ENCODE data around the gene GSPT1. TPM values are rescaled to one million over a fixed set of nuclear protein-coding genes. Genes with fewer than 3 reads are reported as not detected.

Gene GSPT1
- total and polyA plus RNA-seq, 2 donors (not counting 1 experiment from before 2014, with no cell fraction given): 20.6 to 72.6 TPM

GRCh38 chr16:11957591-11958395 is 42.0 kb upstream of the GSPT1 start:
- Histone ChIP-seq H3K9ac (ENCODE audit: low read length) (no peak overlapping the region), H3K4me1 (ENCODE audit: control insufficient read depth in 2 of 2, insufficient read depth in 2 of 2, low read length in 2 of 2) (peaks cover 20 to 30% of the 10 kb centered on the region in 2 donors), H3K9me3 (ENCODE audit: control extremely low read depth in 1 of 3, control insufficient read depth in 2 of 3, insufficient read depth in 1 of 3, low read length in 2 of 3) (no peaks in the 10 kb centered on the region), H3K79me2 (ENCODE audit: control insufficient read depth, insufficient read depth, low read length) (peaks cover 27% of the 10 kb centered on the region), H4K20me1 (ENCODE audit: control insufficient read depth, insufficient read depth, low read length, poor library complexity, severe bottlenecking) (no peaks in the 10 kb centered on the region), H3K4me2 (replicated peaks; ENCODE audit: low read depth, low read length, poor library complexity, severe bottlenecking) (no peak overlapping the region), H3K27me3 (replicated peaks in 1 of 4; ENCODE audit: control extremely low read depth in 1 of 4, control insufficient read depth in 3 of 4, insufficient read depth in 4 of 4, low read length in 3 of 4) (no peaks in the 10 kb centered on the region), H3K4me3 (ENCODE audit: control extremely low read depth in 1 of 5, extremely low read depth in 1 of 5, insufficient read depth in 1 of 5, low read depth in 2 of 5, low read length in 4 of 5) (no peak overlapping the region), H3K36me3 (replicated peaks in 1 of 2; ENCODE audit: control extremely low read depth in 1 of 2, control insufficient read depth in 1 of 2, extremely low read depth in 1 of 2, insufficient read depth in 2 of 2, low read length in 1 of 2) (no peaks in the 10 kb centered on the region), H3K27ac (ENCODE audit: low read length in 2 of 2) (no peak overlapping the region), H2AFZ (ENCODE audit: insufficient read depth, low read depth, low read length, poor library complexity, severe bottlenecking) (no peak overlapping the region)
- DNase-seq: no peak
- H3K27ac Mint-ChIP-seq: peak overlapping the region; percentile 28
- H3K9me3 Mint-ChIP-seq (ENCODE audit: insufficient read depth): no peaks in the 10 kb centered on the region
- no peak for ATAC-seq (ENCODE audit: low read depth)
- CTCF ChIA-PET: interaction anchor here (0.6 to 2.1 kb wide), 2 partner anchors 66 to 110 kb away, joined by 3 to 22 read pairs; no protein-coding TSS in a partner anchor
- intact Hi-C loops (cut with micrococcal nuclease): no loop called here
- 97% methylated on average over 10 of the region's 10 CpGs for WGBS (ENCODE audit: insufficient coverage)
- peaks cover 24% of the 10 kb centered on the region for H3K4me1 Mint-ChIP-seq
- no peaks in the 10 kb centered on the region for H3K27me3 Mint-ChIP-seq
- POLR2A ChIA-PET: interaction anchor here (0.7 kb wide), 1 partner anchor 13 kb away, joined by 4 read pairs; no protein-coding TSS in a partner anchor
- no peak overlapping the region for H3K4me3 Mint-ChIP-seq
- TF ChIP-seq CTCF (IDR thresholded peaks at IDR 0.05) (no peak), EZH2 (IDR thresholded peaks at IDR 0.05; ENCODE audit: borderline replicate concordance, insufficient read depth, low read depth, low read length, poor library complexity, severe bottlenecking) (no peak)

- WGBS (ENCODE audit: insufficient coverage): 100% methylated on average over 2 of the region's 2 CpGs
- H3K4me3 Mint-ChIP-seq: no peak overlapping the region
- CTCF ChIA-PET: interaction anchor here (0.8 kb wide), 1 partner anchor 111 kb away, joined by 3 read pairs; no protein-coding TSS in a partner anchor
These were observed 40.8 kb upstream of the GSPT1 start for GRCh38 chr16:11956558-11956957.

More at GRCh38 chr16:11956558-11956957, 40.8 kb upstream of the GSPT1 start:
- no peak overlapping the region for H3K9ac ChIP-seq (ENCODE audit: low read length)
- H3K79me2 ChIP-seq (ENCODE audit: control insufficient read depth, insufficient read depth, low read length): peaks cover 18% of the 10 kb centered on the region
- no peak overlapping the region for H3K4me2 ChIP-seq (replicated peaks; ENCODE audit: low read depth, low read length, poor library complexity, severe bottlenecking)
- intact Hi-C loops (cut with micrococcal nuclease): no loop called here
- no peak for DNase-seq
- H3K4me3 ChIP-seq (ENCODE audit: control extremely low read depth in 1 of 5, extremely low read depth in 1 of 5, insufficient read depth in 1 of 5, low read depth in 2 of 5, low read length in 4 of 5): no peak overlapping the region
- no peaks in the 10 kb centered on the region for H3K36me3 ChIP-seq (replicated peaks in 1 of 2; ENCODE audit: control extremely low read depth in 1 of 2, control insufficient read depth in 1 of 2, extremely low read depth in 1 of 2, insufficient read depth in 2 of 2, low read length in 1 of 2)
- POLR2A ChIA-PET: interaction anchor here (0.6 kb wide), 1 partner anchor 30 kb away, joined by 6 read pairs; no protein-coding TSS in a partner anchor
- H3K9me3 ChIP-seq (ENCODE audit: control extremely low read depth in 1 of 3, control insufficient read depth in 2 of 3, insufficient read depth in 1 of 3, low read length in 2 of 3): no peaks in the 10 kb centered on the region
- TF ChIP-seq CTCF (IDR thresholded peaks at IDR 0.05): no peak
- TF ChIP-seq EZH2 (IDR thresholded peaks at IDR 0.05; ENCODE audit: borderline replicate concordance, insufficient read depth, low read depth, low read length, poor library complexity, severe bottlenecking): no peak
- no peaks in the 10 kb centered on the region for H3K27me3 ChIP-seq (replicated peaks in 1 of 4; ENCODE audit: control extremely low read depth in 1 of 4, control insufficient read depth in 3 of 4, insufficient read depth in 4 of 4, low read length in 3 of 4)
- no peaks in the 10 kb centered on the region for H3K27me3 Mint-ChIP-seq
- H3K27ac ChIP-seq (ENCODE audit: low read length in 2 of 2): no peak overlapping the region
- ATAC-seq (ENCODE audit: low read depth): no peak
- no peaks in the 10 kb centered on the region for H3K9me3 Mint-ChIP-seq (ENCODE audit: insufficient read depth)
- no peaks in the 10 kb centered on the region for H4K20me1 ChIP-seq (ENCODE audit: control insufficient read depth, insufficient read depth, low read length, poor library complexity, severe bottlenecking)
- peaks cover 21% of the 10 kb centered on the region for H3K4me1 Mint-ChIP-seq
- H3K27ac Mint-ChIP-seq: no peak overlapping the region
- no peak overlapping the region for H2AFZ ChIP-seq (ENCODE audit: insufficient read depth, low read depth, low read length, poor library complexity, severe bottlenecking)
- peaks cover 17 to 23% of the 10 kb centered on the region in 2 donors for H3K4me1 ChIP-seq (ENCODE audit: control insufficient read depth in 2 of 2, insufficient read depth in 2 of 2, low read length in 2 of 2)

Measured in B cell (primary cell).